Gastrocnemius medialis (tissue), 4 donors: ENCODE measurements around the gene PFDN6.

ENCODE experiments used
- POLR2A ChIP-seq, 2 donors: fragments of 450-650 bp; IDR thresholded peaks; one replicate each; pipeline ENCODE4 v1.6.1; 2017; ENCODE audit warnings: antibody characterized with exemption in 2 of 2, mild to moderate bottlenecking in 2 of 2, moderate library complexity in 2 of 2
- TF ChIP-seq, protein P1 (sequence below), 5 experiments: fragments of 450-650 bp in 3 of 5; fragments of 200-600 bp in 2 of 5; sonication (generic) in 2 of 5; IDR thresholded peaks in 4 of 5; conservative IDR thresholded peaks in 1 of 5; 1 replicate in 4 of 5; 2 replicates in 1 of 5; pipeline ENCODE4 v1.5.1; 2016 to 2019; ENCODE audit warnings: antibody characterized with exemption in 5 of 5, mild to moderate bottlenecking in 3 of 5, moderate library complexity in 3 of 5

DNA sequence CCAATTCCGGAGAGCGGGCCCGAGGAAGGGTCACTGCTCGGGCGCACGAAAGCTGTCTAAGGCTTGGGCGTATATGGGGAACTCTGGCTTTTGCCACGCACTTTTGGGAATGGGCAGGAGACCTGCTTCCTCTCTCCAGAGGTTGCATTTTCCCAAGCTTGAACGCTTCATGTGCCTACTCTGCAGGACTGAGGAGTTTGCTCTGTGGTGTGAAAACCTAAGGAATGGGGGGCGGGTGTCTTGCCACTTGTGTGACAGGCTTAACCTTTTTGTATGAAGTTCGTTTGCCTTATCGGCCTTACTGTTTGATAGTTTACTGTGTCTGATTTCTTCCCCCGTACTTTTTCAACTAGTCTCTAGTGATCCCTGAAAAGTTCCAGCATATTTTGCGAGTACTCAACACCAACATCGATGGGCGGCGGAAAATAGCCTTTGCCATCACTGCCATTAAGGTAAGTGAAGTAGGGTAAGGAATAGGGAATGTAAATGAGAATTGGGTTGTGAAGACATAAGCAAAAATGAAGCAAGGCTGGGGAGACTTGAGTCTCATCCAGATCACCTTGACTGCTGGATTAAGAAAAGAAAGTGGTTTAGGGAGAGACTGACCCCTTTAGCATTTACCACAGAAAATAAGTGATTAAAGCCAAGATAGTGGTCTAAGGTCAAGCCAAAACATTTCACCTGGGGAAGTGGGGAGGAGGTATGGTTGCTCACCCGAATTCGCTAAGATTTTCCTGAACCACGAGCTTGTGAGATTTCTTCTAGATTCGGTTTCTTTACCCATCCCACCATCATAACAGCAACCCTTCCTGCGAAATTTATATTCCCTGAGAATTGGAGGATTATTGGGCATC is 16.9 kb upstream of the PFDN6 start:
- TF ChIP-seq, protein P1, sequence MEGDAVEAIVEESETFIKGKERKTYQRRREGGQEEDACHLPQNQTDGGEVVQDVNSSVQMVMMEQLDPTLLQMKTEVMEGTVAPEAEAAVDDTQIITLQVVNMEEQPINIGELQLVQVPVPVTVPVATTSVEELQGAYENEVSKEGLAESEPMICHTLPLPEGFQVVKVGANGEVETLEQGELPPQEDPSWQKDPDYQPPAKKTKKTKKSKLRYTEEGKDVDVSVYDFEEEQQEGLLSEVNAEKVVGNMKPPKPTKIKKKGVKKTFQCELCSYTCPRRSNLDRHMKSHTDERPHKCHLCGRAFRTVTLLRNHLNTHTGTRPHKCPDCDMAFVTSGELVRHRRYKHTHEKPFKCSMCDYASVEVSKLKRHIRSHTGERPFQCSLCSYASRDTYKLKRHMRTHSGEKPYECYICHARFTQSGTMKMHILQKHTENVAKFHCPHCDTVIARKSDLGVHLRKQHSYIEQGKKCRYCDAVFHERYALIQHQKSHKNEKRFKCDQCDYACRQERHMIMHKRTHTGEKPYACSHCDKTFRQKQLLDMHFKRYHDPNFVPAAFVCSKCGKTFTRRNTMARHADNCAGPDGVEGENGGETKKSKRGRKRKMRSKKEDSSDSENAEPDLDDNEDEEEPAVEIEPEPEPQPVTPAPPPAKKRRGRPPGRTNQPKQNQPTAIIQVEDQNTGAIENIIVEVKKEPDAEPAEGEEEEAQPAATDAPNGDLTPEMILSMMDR (IDR thresholded peaks at IDR 0.05 in 4 of 5, conservative IDR thresholded peaks at IDR 0.05 in 1 of 5), result no peak
- no peak for TF ChIP-seq POLR2A (IDR thresholded peaks at IDR 0.05)
